Stimulated activated CD4-positive, alpha-beta T cell treated with anti-CD3 and anti-CD28 coated beads, Interleukin-12 subunit alpha, Interleukin-12 subunit beta, amount 100 ng/mL, for 4 hours (primary cell): Measurements from ENCODE around the gene HSD17B14.

Source experiments
- DNase-seq: peaks from one replicate; pipeline ENCODE4 v3.0.0-alpha.2; 2020

The HSD17B14 gene

GRCh38 chr19:48822514-48822913, 13.8 kb downstream of the HSD17B14 start:
- no peak for DNase-seq

- no peak for DNase-seq
These were observed 14.7 kb downstream of the HSD17B14 start for GRCh38 chr19:48821633-48822032.

- no peak for DNase-seq
These were observed 16.9 kb downstream of the HSD17B14 start for GRCh38 chr19:48819366-48819816.

- no peak for DNase-seq
These were observed 18.0 kb downstream of the HSD17B14 start for GRCh38 chr19:48818234-48818820.

- no peak for DNase-seq
These were observed 18.6 kb downstream of the HSD17B14 start for GRCh38 chr19:48817585-48818124.

- DNase-seq, result no peak
These were observed 20.3 kb downstream of the HSD17B14 start for GRCh38 chr19:48815870-48816501.

- DNase-seq, result no peak
These were observed 21.4 kb downstream of the HSD17B14 start for GRCh38 chr19:48814895-48815294.

GRCh38 chr19:48813123-48813913, 23.0 kb downstream of the HSD17B14 start:
- DNase-seq, result no peak

GRCh38 chr19:48812094-48812929, 24.0 kb downstream of the HSD17B14 start:
- DNase-seq, result peak; percentile 62

GRCh38 chr19:48810151-48810550, 26.1 kb downstream of the HSD17B14 start:
- DNase-seq, result no peak

- DNase-seq, result no peak
These were observed 28.5 kb downstream of the HSD17B14 start for GRCh38 chr19:48807590-48808308.

- DNase-seq, result peak; percentile 28
These were observed 29.3 kb downstream of the HSD17B14 start for GRCh38 chr19:48806818-48807589.

GRCh38 chr19:48806518-48806817, 29.8 kb downstream of the HSD17B14 start:
- DNase-seq, result no peak

GRCh38 chr19:48805452-48805851, 30.8 kb downstream of the HSD17B14 start:
- DNase-seq, result no peak

- DNase-seq, result no peak
These were observed 31.8 kb downstream of the HSD17B14 start for GRCh38 chr19:48804496-48804895.

- DNase-seq, result no peak
These were observed 33.7 kb downstream of the HSD17B14 start for GRCh38 chr19:48802623-48803022.

GRCh38 chr19:48799358-48800300, 36.7 kb downstream of the HSD17B14 start:
- no peak for DNase-seq

- DNase-seq, result no peak
These were observed 37.4 kb downstream of the HSD17B14 start for GRCh38 chr19:48798937-48799336.

GRCh38 chr19:48797103-48797502, 39.2 kb downstream of the HSD17B14 start:
- no peak for DNase-seq
